Stimulated activated CD8-positive, alpha-beta memory T cell treated with anti-CD3 and anti-CD28 coated beads, Interleukin-7, amount 100 ng/mL, for 48 hours (primary cell): Measurements from ENCODE around the gene VCL.
"Not testable (repeated sequence)": the region's sequence is repeated elsewhere in the genome, so short reads cannot be mapped to it uniquely, and the experiment has no call there.

Experiments used
- DNase-seq, 2 donors: peaks; one replicate each; pipeline ENCODE4 v3.0.0-alpha.2; 2020; ENCODE audit warnings: low read depth in 1 of 2; ENCODE audit errors: extremely low read depth in 1 of 2

Gene VCL

GRCh38 chr10:74103560-74104258 is 105.8 kb downstream of the VCL start:
- no peak for DNase-seq

GRCh38 chr10:74104480-74104879 is 106.6 kb downstream of the VCL start:
- DNase-seq = no peak

- no peak for DNase-seq
Observed at GRCh38 chr10:74104996-74105395, 107.1 kb downstream of the VCL start.

GRCh38 chr10:74107391-74107790 is 109.5 kb downstream of the VCL start:
- DNase-seq = no peak

GRCh38 chr10:74109452-74109851 is 111.5 kb downstream of the VCL start:
- no peak for DNase-seq

- DNase-seq = no peak
Observed at GRCh38 chr10:74110120-74110519, 112.2 kb downstream of the VCL start.

GRCh38 chr10:74111799-74112198 is 113.9 kb downstream of the VCL start:
- DNase-seq = no peak

GRCh38 chr10:74113546-74113945 is 115.6 kb downstream of the VCL start:
- DNase-seq = no peak

GRCh38 chr10:74114041-74114448 is 116.1 kb downstream of the VCL start:
- no peak for DNase-seq

- no peak for DNase-seq
Observed at GRCh38 chr10:74117738-74118137, 119.8 kb downstream of the VCL start.

- no peak for DNase-seq
Observed at GRCh38 chr10:74118804-74119203, 120.9 kb downstream of the VCL start.

GRCh38 chr10:74120911-74121310 is 123.0 kb downstream of the VCL start:
- no peak for DNase-seq

GRCh38 chr10:74121368-74121767 is 123.5 kb downstream of the VCL start:
- DNase-seq = no peak

GRCh38 chr10:74122060-74122459 is 124.1 kb downstream of the VCL start:
- no peak for DNase-seq

- DNase-seq = no peak
Observed at GRCh38 chr10:74123081-74123480, 125.2 kb downstream of the VCL start.

- no peak for DNase-seq
Observed at GRCh38 chr10:74133923-74134820, 136.3 kb downstream of the VCL start.

GRCh38 chr10:74135452-74135851 is 137.5 kb downstream of the VCL start:
- no peak for DNase-seq

- DNase-seq = no peak
Observed at GRCh38 chr10:74137992-74138391, 140.1 kb downstream of the VCL start.

GRCh38 chr10:74138596-74138995 is 140.7 kb downstream of the VCL start:
- DNase-seq = not testable (repeated sequence)

GRCh38 chr10:74139981-74140380 is 142.1 kb downstream of the VCL start:
- no peak for DNase-seq

GRCh38 chr10:74140553-74140952 is 142.6 kb downstream of the VCL start:
- no peak for DNase-seq

- no peak for DNase-seq
Observed at GRCh38 chr10:74145133-74145532, 147.2 kb downstream of the VCL start.
